ENCODE data around the gene ARHGAP26.

Gene ARHGAP26

DNA sequence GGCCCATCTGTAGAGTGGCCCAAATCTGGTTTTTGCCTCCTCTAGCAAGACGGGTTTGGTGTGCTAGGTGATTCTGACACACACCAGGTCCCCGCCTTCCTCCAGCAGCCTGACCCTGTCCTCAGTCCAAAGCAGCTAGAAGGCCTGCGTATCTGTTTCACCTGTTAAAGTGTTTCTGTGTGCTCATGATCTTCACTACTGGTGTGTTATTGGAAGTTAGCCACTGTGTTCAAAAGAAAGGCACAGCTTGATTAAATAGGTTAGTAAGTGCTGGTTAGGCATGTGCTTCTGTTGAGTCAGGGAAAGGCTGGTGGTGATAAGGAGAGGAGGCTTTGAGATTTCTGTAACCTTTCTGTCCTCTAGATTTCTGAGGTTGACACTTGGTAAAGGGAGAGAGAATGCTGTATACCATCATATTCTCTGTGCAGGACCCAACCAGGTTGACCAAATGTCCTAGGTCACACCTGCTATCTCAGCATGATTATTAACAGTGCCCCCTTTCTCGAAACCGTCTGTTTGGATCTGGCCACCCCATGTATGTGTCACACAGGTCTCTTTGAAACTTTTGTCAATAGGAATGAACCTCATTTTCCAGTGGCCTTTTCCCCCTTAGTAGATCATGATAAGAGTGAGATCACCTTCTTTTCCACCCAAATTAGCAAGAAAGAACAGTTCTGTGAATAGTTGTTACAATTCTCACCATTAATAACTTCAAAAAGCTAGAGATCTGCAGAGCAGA lies 58.8 kb downstream of the ARHGAP26 start:
- peaks cover 24% of the 10 kb centered on the region for H3K4me1 Mint-ChIP-seq
- no peaks in the 10 kb centered on the region for H3K9me3 Mint-ChIP-seq
- peaks cover 3% of the 10 kb centered on the region for H3K36me3 Mint-ChIP-seq
- no peak for DNase-seq
- CTCF ChIA-PET: no interaction called here
- no peaks in the 10 kb centered on the region for H3K27me3 Mint-ChIP-seq
- H3K27ac Mint-ChIP-seq: no peak overlapping the region
- no peak overlapping the region for H3K4me3 Mint-ChIP-seq

DNA sequence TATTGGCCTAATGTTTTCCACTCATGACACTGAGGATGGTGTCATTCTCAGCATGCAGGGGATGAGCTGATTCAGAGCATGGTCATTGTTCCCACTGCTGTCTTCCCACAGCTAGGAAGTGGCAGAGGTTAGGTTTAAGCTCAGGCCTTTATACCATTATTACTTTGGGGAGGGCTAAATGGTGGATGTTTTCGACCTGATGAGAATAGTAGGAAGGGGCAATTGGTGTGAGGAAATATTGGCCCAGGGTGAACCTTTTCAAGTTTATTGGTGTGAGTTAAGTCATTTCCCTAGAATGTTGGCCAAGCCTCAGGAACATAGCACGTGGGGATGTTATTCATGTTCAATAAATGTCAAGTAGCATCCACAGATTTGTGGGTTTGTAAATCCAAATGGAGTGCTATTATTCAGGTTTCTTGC lies 59.6 kb downstream of the ARHGAP26 start:
- Mint-ChIP-seq H3K27me3 (no peaks in the 10 kb centered on the region), H3K36me3 (peaks cover 3% of the 10 kb centered on the region), H3K4me3 (no peak overlapping the region), H3K9me3 (no peaks in the 10 kb centered on the region), H3K27ac (no peak overlapping the region), H3K4me1 (peaks cover 24% of the 10 kb centered on the region)
- no peak for DNase-seq
- CTCF ChIA-PET: interaction anchor here (1.2 to 1.5 kb wide), 2 partner anchors 37 to 117 kb away, joined by 3 to 5 read pairs; no protein-coding TSS in a partner anchor

DNA sequence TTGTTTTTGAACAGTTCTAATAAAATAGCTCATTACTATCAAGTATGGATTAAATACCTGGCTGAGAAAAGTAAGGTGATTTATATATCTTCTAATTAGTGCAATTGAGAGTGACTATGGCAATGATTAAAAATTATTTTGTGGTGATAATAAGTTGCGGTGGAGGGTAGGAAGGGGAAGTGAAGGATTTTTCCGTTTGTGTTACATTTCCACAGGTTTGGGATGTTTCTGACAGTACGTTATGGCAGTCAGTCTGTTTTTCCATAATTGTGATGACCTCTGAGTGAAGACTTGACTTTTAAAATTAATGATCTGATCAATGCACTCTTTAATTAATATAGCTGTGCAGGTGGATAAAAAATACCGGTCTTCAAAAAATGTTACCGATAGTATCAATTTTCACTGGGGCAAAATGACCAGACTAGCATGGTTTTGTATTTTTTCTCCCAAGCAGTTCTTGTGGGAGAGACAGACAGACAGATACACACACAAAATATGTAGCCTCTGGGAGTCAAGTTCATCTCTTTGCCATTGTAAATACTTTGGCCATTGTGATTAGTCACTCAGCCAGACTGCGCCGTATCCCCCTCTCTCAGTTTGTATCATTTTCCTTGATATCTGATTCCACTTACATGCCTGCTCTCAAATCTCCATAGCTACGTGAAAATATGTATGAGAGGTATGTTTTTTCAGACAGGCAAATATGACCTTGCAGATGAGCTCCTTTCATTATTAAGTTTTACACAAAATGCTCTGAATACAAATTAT lies 60.2 kb downstream of the ARHGAP26 start:
- Mint-ChIP-seq H3K9me3 (no peaks in the 10 kb centered on the region), H3K36me3 (peaks cover 3% of the 10 kb centered on the region), H3K4me1 (peaks cover 22% of the 10 kb centered on the region), H3K4me3 (no peak overlapping the region), H3K27ac (no peak overlapping the region), H3K27me3 (no peaks in the 10 kb centered on the region)
- CTCF ChIA-PET: interaction anchor here (1.2 to 1.5 kb wide), 2 partner anchors 36 to 117 kb away, joined by 3 to 5 read pairs; no protein-coding TSS in a partner anchor
- DNase-seq: no peak

DNA sequence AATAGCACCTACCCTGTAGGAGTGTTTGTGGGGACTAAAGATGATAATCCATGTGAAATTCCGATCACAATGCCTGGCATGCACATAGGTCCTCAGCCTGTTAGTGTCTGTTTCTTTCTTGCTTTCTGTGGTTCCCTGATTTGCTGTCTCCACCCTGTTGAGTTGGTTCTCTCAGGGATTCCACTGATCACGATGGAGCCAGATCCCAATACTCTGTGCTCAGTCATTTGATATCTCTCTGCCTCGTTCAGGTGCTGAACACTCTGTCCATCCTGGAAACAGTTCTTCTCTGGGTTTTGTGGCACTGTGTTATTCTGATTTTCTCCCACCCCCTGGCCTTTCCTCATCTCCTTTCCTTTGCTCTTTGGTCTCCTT lies 60.8 kb downstream of the ARHGAP26 start:
- Mint-ChIP-seq H3K27ac (no peak overlapping the region), H3K4me3 (no peak overlapping the region), H3K36me3 (peaks cover 3% of the 10 kb centered on the region), H3K9me3 (no peaks in the 10 kb centered on the region), H3K4me1 (peaks cover 18% of the 10 kb centered on the region), H3K27me3 (no peaks in the 10 kb centered on the region)
- CTCF ChIA-PET: interaction anchor here (1.2 to 1.5 kb wide), 2 partner anchors 36 to 118 kb away, joined by 3 to 5 read pairs; no protein-coding TSS in a partner anchor
- DNase-seq: no peak

GRCh38 chr5:142832263-142832662 lies 62.1 kb downstream of the ARHGAP26 start:
- Mint-ChIP-seq H3K27me3 (no peaks in the 10 kb centered on the region), H3K4me3 (no peak overlapping the region), H3K27ac (no peak overlapping the region), H3K36me3 (peaks cover 4% of the 10 kb centered on the region), H3K9me3 (no peaks in the 10 kb centered on the region), H3K4me1 (peaks cover 5% of the 10 kb centered on the region)
- DNase-seq: no peak
- CTCF ChIA-PET: no interaction called here

DNA sequence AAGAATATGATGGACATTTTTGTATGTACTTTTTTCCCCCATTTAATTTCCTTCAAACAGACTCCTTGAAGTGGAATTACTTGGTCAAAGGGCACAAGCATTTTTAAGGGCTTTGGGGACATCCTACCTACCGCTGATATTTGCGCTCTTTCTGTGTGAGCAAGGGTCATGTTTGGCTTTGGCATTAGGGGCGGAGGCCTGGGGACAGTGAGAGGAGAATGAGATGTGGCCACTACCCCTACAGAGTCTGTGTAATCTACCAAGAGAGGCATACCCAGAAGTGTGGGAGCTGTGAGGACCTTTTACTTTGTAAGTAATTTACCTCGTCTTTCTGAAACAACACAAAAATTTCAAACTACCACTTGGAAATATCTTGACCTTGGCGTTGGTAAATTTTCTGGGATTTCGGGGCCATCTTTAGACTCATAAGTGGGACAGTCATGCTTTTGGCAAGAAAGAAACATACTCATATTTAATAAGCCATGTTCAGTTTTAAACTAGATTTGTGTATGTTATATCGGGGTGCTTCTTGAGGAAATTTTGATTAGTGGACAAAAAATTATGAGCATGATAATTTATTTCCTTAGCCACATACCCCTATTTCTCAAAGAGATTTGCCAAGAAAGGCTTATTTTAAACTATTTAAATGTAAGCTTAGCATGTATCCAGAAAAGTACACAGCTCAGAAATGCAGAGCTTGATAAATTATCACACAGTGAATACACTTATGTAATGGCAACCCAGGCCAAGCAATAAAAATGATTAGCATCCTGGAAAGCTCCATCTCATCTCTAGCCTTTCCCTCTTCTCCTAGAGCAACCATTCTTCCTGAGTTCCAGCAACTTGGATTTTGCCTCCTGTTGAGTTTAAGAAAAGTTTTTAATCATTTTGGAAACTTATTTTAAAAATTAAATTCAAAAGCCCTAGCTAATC lies 63.6 kb downstream of the ARHGAP26 start:
- DNase-seq: no peak
- Mint-ChIP-seq H3K4me1 (no peaks in the 10 kb centered on the region), H3K9me3 (no peaks in the 10 kb centered on the region), H3K27ac (no peak overlapping the region), H3K36me3 (peaks cover 4% of the 10 kb centered on the region), H3K4me3 (no peak overlapping the region), H3K27me3 (no peaks in the 10 kb centered on the region)
- CTCF ChIA-PET: interaction anchor here (1.6 kb wide), 2 partner anchors 10 to 12 kb away, joined by 4 read pairs; no protein-coding TSS in a partner anchor

DNA sequence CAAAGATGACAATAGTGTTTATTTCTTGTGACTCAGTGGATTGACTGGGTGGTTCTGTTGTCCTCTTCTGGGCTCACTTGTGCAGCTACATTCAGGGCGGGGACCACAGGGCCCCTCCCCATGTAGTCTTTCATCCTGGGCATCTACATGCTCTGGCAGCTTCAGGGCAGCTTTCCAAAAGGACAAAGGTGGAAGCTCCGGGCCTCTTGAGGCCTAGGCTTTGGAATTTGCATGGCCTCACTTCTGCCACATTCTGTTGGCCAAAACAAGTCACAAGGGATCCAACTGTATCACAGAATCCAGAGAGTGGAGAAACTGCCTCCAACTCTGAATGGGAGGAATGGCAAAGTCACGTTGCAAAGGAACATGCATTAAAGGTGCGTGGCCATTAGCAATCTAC lies 64.3 kb downstream of the ARHGAP26 start:
- H3K27me3 Mint-ChIP-seq: no peaks in the 10 kb centered on the region
- no peaks in the 10 kb centered on the region for H3K4me1 Mint-ChIP-seq
- DNase-seq: no peak
- CTCF ChIA-PET: interaction anchor here (1.6 kb wide), 1 partner anchor 13 kb away, joined by 4 read pairs; no protein-coding TSS in a partner anchor
- H3K4me3 Mint-ChIP-seq: no peak overlapping the region
- H3K9me3 Mint-ChIP-seq: no peaks in the 10 kb centered on the region
- H3K36me3 Mint-ChIP-seq: peaks cover 4% of the 10 kb centered on the region
- no peak overlapping the region for H3K27ac Mint-ChIP-seq

DNA sequence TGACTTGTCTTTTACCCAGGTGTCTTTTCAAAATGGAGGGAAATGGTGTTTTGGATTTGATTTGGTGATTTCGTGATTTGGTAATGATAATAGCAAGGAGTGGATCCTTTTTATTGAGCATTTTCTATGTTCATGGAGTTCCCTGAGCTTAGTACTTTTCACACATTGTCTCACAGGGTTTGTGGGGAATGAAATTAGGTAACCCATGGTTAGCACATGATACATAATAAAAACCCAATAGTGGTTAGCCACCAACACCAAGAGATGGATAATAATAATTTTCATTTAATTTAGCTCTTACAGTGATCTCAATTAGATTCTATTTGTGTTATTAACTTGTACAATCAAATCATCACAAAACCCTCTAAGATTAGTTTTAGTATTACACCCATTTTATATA lies 65.4 kb downstream of the ARHGAP26 start:
- peaks cover 4% of the 10 kb centered on the region for H3K36me3 Mint-ChIP-seq
- CTCF ChIA-PET: interaction anchor here (0.6 to 1.6 kb wide), 2 partner anchors 9 to 14 kb away, joined by 3 to 4 read pairs; no protein-coding TSS in a partner anchor
- H3K27ac Mint-ChIP-seq: no peak overlapping the region
- DNase-seq: no peak
- no peaks in the 10 kb centered on the region for H3K4me1 Mint-ChIP-seq
- no peaks in the 10 kb centered on the region for H3K27me3 Mint-ChIP-seq
- H3K4me3 Mint-ChIP-seq: no peak overlapping the region
- no peaks in the 10 kb centered on the region for H3K9me3 Mint-ChIP-seq

DNA sequence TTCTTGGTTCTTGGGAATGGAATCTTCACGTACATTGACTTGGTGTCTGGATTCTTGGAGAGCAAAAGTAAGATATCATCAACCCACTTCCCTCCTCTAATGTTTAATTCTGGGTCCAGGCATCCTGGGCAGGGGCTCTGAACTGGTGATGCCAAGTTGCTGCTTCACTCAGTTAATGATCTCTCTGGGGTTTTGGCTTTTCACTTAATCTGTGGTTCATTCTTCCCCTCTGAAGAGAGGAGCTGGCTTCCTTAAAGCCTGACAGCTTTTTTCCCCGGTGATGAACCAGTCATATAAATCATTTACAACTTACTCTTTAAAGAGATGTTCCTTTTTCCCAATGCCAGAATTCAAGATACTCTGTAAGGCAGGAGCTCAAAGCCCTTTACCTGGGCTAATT lies 65.9 kb downstream of the ARHGAP26 start:
- no peak overlapping the region for H3K4me3 Mint-ChIP-seq
- DNase-seq: no peak
- H3K4me1 Mint-ChIP-seq: peaks cover 2% of the 10 kb centered on the region
- H3K27ac Mint-ChIP-seq: no peak overlapping the region
- peaks cover 4% of the 10 kb centered on the region for H3K36me3 Mint-ChIP-seq
- H3K9me3 Mint-ChIP-seq: no peaks in the 10 kb centered on the region
- H3K27me3 Mint-ChIP-seq: no peaks in the 10 kb centered on the region
- CTCF ChIA-PET: interaction anchor here (0.6 kb wide), 1 partner anchor 8 kb away, joined by 3 read pairs; no protein-coding TSS in a partner anchor

DNA sequence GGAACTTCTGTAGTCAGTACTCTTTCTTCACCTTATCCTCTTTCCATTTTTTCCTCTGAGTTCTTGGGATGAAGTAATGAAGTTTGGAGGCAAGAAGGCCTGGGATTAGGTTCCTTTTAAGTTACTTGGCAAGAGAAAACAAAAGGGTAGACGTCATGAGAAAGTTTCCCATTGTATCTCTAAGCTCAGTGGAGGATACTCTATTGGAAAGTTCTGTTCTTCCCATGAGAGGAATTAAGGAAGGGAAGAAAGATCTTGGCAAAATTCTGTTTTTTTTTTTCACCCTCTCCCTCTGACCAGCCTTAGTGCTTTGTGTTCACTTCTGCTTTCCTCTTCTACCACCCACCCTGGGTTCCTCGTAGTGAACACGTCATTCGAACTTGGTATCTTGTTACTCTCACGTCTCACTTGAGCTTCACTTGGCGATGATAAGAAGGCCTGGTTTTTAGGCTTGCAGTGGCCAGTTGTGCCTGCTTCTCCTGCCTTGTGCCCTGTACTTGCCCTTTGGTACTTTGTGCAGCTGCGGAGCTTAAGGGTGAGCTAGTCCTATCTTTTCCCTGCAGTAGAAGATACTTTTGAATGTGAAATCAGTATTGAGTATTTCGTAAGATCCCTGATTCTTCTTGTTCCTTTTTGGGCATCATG lies 67.0 kb downstream of the ARHGAP26 start:
- Mint-ChIP-seq H3K27me3 (no peaks in the 10 kb centered on the region), H3K4me1 (peaks cover 2% of the 10 kb centered on the region), H3K9me3 (no peaks in the 10 kb centered on the region), H3K4me3 (no peak overlapping the region), H3K27ac (no peak overlapping the region), H3K36me3 (peaks cover 4% of the 10 kb centered on the region)
- CTCF ChIA-PET: no interaction called here
- no peak for DNase-seq

- Mint-ChIP-seq H3K4me1 (peaks cover 4% of the 10 kb centered on the region), H3K27ac (no peak overlapping the region), H3K4me3 (no peak overlapping the region), H3K36me3 (peaks cover 1% of the 10 kb centered on the region), H3K9me3 (no peaks in the 10 kb centered on the region), H3K27me3 (no peaks in the 10 kb centered on the region)
- CTCF ChIA-PET: interaction anchor here (1.0 kb wide), 1 partner anchor 50 kb away, joined by 4 read pairs; no protein-coding TSS in a partner anchor
- DNase-seq: no peak
Measured at GRCh38 chr5:142838845-142839244, 68.7 kb downstream of the ARHGAP26 start.

- H3K4me3 Mint-ChIP-seq: no peak overlapping the region
- no peak overlapping the region for H3K27ac Mint-ChIP-seq
- CTCF ChIA-PET: no interaction called here
- DNase-seq: no peak
- H3K36me3 Mint-ChIP-seq: peaks cover 1% of the 10 kb centered on the region
- no peaks in the 10 kb centered on the region for H3K9me3 Mint-ChIP-seq
- peaks cover 7% of the 10 kb centered on the region for H3K4me1 Mint-ChIP-seq
- no peaks in the 10 kb centered on the region for H3K27me3 Mint-ChIP-seq
Measured at GRCh38 chr5:142839711-142840346, 69.7 kb downstream of the ARHGAP26 start.

GRCh38 chr5:142840575-142840974 lies 70.4 kb downstream of the ARHGAP26 start:
- Mint-ChIP-seq H3K9me3 (no peaks in the 10 kb centered on the region), H3K4me1 (peaks cover 15% of the 10 kb centered on the region), H3K36me3 (peaks cover 1% of the 10 kb centered on the region), H3K27ac (no peak overlapping the region), H3K27me3 (no peaks in the 10 kb centered on the region), H3K4me3 (no peak overlapping the region)
- DNase-seq: no peak
- CTCF ChIA-PET: no interaction called here

Data from activated naive CD4-positive, alpha-beta T cell treated with anti-CD3 and anti-CD28 coated beads, Interleukin-2, amount 10 ng/mL, durations not matched to agents 7 days and 5 days (primary cell).